WTC11 (cell line): ENCODE results near the gene CACNB3.

Experiments
- CREM ChIP-seq: sonication (generic); formaldehyde crosslinking; IDR thresholded peaks from 2 replicates; pipeline ENCODE4 v1.8.1; 2022; ENCODE audit warnings: mild to moderate bottlenecking, missing genetic modification reagents, moderate library complexity
- IRF2 ChIP-seq: sonication (generic); formaldehyde crosslinking; IDR thresholded peaks from 2 replicates; pipeline ENCODE4 v1.8.0; 2022; ENCODE audit warnings: low read depth, missing genetic modification reagents, borderline replicate concordance
- NR3C1 ChIP-seq: sonication (generic); formaldehyde crosslinking; conservative IDR thresholded peaks from 2 replicates; pipeline ENCODE4 v1.8.1; 2023; ENCODE audit warnings: low read depth, mild to moderate bottlenecking, missing genetic modification reagents
- RORB ChIP-seq: fragments of 250-450 bp; sonication (Bioruptor Pico); IDR thresholded peaks from 2 replicates; pipeline ENCODE4 v1.9.0; 2021; ENCODE audit warnings: mild to moderate bottlenecking
- SMAD3 ChIP-seq: sonication (generic); formaldehyde crosslinking; IDR thresholded peaks from 2 replicates; pipeline ENCODE4 v1.8.0; 2022; ENCODE audit warnings: missing genetic modification reagents, mild to moderate bottlenecking, borderline replicate concordance
- TCF7 ChIP-seq: sonication (generic); formaldehyde crosslinking; IDR thresholded peaks from 2 replicates; pipeline ENCODE4 v1.8.0; 2022; ENCODE audit warnings: mild to moderate bottlenecking, low read depth, missing genetic modification reagents, moderate library complexity
- ZNF232 ChIP-seq: sonication (generic); formaldehyde crosslinking; IDR thresholded peaks from 2 replicates; pipeline ENCODE4 v1.8.0; 2022; ENCODE audit warnings: mild to moderate bottlenecking, missing genetic modification reagents
- ZNF263 ChIP-seq: sonication (generic); formaldehyde crosslinking; IDR thresholded peaks from 2 replicates; pipeline ENCODE4 v1.8.1; 2022; ENCODE audit warnings: low read depth, mild to moderate bottlenecking, moderate library complexity, missing genetic modification reagents
- TF ChIP-seq, protein P1 (sequence below): fragments of 200-600 bp; IDR thresholded peaks from 2 replicates; pipeline ENCODE4 v1.8.0; 2022; ENCODE audit warnings: antibody characterized with exemption
- TF ChIP-seq, protein P2 (sequence below): sonication (generic); formaldehyde crosslinking; IDR thresholded peaks from 2 replicates; pipeline ENCODE4 v1.8.0; 2022; ENCODE audit warnings: mild to moderate bottlenecking, missing genetic modification reagents
- TF ChIP-seq, protein P3 (sequence below): fragments of 250-450 bp; sonication (Bioruptor Pico); IDR thresholded peaks from 2 replicates; pipeline ENCODE4 v1.9.0; 2021; ENCODE audit warnings: mild to moderate bottlenecking
- TF ChIP-seq, protein P4 (sequence below): sonication (generic); formaldehyde crosslinking; IDR thresholded peaks from 2 replicates; pipeline ENCODE4 v1.8.1; 2023; ENCODE audit warnings: mild to moderate bottlenecking, missing genetic modification reagents
- TF ChIP-seq, protein P5 (sequence below): sonication (generic); formaldehyde crosslinking; IDR thresholded peaks from 2 replicates; pipeline ENCODE4 v1.8.1; 2022; ENCODE audit warnings: mild to moderate bottlenecking, missing genetic modification reagents, moderate library complexity, borderline replicate concordance
- TF ChIP-seq, protein P6 (sequence below): sonication (generic); formaldehyde crosslinking; IDR thresholded peaks from 2 replicates; pipeline ENCODE4 v1.8.1; 2023; ENCODE audit warnings: mild to moderate bottlenecking, missing genetic modification reagents, moderate library complexity

DNA sequence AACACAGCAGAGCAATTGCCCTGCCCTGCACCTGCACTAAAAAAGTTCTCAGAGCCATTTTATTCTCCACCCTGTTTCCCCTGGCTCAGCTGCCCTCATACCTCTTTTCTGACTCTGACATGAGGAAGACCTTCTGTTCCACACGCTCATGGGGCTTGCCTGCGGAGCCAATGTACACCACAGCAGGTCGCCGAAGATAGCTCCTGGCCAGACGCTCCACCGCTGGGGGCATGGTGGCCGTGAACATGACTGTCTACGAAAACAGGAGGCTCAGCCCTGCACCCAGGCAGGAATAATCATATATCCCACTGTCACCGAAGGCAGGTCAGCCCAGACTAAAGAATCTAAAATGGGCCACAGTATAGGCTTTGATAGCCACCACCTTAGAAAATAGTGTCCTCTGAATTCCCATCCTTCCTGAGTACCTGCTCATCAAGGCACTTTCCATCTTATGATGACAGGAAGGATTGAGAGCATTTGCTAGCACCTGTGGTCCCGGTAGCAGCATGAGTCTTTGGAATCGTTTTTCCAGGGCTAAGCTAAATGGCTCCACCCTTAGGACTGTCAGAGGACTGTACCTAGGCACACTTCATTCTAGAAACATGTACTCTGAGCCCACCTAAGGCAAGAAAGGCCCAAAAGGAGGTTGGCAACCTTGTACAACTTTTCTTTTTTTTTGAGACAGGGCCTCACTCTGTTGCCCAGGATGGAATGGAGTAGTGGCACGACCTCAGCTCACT, 14.2 kb downstream of the CACNB3 start:
- TF ChIP-seq, protein P1, sequence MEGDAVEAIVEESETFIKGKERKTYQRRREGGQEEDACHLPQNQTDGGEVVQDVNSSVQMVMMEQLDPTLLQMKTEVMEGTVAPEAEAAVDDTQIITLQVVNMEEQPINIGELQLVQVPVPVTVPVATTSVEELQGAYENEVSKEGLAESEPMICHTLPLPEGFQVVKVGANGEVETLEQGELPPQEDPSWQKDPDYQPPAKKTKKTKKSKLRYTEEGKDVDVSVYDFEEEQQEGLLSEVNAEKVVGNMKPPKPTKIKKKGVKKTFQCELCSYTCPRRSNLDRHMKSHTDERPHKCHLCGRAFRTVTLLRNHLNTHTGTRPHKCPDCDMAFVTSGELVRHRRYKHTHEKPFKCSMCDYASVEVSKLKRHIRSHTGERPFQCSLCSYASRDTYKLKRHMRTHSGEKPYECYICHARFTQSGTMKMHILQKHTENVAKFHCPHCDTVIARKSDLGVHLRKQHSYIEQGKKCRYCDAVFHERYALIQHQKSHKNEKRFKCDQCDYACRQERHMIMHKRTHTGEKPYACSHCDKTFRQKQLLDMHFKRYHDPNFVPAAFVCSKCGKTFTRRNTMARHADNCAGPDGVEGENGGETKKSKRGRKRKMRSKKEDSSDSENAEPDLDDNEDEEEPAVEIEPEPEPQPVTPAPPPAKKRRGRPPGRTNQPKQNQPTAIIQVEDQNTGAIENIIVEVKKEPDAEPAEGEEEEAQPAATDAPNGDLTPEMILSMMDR: no peak
- TF ChIP-seq RORB (CRISPR knock-in tag): no peak
- TF ChIP-seq ZNF232 (CRISPR knock-in tag): no peak
- TF ChIP-seq CREM: no peak
- no peak for TF ChIP-seq ZNF263 (CRISPR knock-in tag)
- TF ChIP-seq TCF7: no peak
- TF ChIP-seq, protein P2, sequence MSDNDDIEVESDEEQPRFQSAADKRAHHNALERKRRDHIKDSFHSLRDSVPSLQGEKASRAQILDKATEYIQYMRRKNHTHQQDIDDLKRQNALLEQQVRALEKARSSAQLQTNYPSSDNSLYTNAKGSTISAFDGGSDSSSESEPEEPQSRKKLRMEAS (CRISPR knock-in tag): no peak
- no peak for TF ChIP-seq IRF2 (CRISPR knock-in tag)
- TF ChIP-seq, protein P3, sequence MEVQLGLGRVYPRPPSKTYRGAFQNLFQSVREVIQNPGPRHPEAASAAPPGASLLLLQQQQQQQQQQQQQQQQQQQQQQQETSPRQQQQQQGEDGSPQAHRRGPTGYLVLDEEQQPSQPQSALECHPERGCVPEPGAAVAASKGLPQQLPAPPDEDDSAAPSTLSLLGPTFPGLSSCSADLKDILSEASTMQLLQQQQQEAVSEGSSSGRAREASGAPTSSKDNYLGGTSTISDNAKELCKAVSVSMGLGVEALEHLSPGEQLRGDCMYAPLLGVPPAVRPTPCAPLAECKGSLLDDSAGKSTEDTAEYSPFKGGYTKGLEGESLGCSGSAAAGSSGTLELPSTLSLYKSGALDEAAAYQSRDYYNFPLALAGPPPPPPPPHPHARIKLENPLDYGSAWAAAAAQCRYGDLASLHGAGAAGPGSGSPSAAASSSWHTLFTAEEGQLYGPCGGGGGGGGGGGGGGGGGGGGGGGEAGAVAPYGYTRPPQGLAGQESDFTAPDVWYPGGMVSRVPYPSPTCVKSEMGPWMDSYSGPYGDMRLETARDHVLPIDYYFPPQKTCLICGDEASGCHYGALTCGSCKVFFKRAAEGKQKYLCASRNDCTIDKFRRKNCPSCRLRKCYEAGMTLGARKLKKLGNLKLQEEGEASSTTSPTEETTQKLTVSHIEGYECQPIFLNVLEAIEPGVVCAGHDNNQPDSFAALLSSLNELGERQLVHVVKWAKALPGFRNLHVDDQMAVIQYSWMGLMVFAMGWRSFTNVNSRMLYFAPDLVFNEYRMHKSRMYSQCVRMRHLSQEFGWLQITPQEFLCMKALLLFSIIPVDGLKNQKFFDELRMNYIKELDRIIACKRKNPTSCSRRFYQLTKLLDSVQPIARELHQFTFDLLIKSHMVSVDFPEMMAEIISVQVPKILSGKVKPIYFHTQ (CRISPR knock-in tag): no peak
- no peak for TF ChIP-seq SMAD3 (CRISPR knock-in tag)
- TF ChIP-seq, protein P4, sequence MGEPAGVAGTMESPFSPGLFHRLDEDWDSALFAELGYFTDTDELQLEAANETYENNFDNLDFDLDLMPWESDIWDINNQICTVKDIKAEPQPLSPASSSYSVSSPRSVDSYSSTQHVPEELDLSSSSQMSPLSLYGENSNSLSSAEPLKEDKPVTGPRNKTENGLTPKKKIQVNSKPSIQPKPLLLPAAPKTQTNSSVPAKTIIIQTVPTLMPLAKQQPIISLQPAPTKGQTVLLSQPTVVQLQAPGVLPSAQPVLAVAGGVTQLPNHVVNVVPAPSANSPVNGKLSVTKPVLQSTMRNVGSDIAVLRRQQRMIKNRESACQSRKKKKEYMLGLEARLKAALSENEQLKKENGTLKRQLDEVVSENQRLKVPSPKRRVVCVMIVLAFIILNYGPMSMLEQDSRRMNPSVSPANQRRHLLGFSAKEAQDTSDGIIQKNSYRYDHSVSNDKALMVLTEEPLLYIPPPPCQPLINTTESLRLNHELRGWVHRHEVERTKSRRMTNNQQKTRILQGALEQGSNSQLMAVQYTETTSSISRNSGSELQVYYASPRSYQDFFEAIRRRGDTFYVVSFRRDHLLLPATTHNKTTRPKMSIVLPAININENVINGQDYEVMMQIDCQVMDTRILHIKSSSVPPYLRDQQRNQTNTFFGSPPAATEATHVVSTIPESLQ (CRISPR knock-in tag): no peak
- TF ChIP-seq, protein P5, sequence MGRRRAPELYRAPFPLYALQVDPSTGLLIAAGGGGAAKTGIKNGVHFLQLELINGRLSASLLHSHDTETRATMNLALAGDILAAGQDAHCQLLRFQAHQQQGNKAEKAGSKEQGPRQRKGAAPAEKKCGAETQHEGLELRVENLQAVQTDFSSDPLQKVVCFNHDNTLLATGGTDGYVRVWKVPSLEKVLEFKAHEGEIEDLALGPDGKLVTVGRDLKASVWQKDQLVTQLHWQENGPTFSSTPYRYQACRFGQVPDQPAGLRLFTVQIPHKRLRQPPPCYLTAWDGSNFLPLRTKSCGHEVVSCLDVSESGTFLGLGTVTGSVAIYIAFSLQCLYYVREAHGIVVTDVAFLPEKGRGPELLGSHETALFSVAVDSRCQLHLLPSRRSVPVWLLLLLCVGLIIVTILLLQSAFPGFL (CRISPR knock-in tag): no peak
- TF ChIP-seq, protein P6, sequence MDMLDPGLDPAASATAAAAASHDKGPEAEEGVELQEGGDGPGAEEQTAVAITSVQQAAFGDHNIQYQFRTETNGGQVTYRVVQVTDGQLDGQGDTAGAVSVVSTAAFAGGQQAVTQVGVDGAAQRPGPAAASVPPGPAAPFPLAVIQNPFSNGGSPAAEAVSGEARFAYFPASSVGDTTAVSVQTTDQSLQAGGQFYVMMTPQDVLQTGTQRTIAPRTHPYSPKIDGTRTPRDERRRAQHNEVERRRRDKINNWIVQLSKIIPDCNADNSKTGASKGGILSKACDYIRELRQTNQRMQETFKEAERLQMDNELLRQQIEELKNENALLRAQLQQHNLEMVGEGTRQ (CRISPR knock-in tag): no peak
- no peak for TF ChIP-seq NR3C1 (CRISPR knock-in tag)
